ENCODE data around the gene IGFN1.

DNA sequence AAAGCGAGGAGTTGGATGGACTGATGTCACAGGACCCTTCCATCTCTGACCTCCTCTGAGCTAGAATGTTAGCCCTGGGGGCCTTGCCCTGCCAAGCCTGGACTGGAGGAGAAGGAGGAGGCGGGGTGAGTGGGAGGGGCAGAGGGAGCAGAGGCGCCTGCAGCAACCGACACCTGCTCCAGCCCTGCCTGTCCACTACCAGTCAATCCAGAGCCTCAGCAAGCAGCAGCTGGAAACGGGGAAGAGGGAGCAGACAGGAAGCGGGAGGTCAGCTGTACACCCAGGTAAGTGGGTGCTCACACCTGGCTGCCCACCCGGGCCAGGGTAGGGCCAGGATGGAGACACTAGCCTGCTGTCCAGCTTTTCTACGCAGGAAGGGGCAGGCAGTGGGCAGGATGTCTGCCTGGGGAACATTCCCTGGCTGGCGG is at the start of gene IGFN1:
- TF ChIP-seq, protein P1, sequence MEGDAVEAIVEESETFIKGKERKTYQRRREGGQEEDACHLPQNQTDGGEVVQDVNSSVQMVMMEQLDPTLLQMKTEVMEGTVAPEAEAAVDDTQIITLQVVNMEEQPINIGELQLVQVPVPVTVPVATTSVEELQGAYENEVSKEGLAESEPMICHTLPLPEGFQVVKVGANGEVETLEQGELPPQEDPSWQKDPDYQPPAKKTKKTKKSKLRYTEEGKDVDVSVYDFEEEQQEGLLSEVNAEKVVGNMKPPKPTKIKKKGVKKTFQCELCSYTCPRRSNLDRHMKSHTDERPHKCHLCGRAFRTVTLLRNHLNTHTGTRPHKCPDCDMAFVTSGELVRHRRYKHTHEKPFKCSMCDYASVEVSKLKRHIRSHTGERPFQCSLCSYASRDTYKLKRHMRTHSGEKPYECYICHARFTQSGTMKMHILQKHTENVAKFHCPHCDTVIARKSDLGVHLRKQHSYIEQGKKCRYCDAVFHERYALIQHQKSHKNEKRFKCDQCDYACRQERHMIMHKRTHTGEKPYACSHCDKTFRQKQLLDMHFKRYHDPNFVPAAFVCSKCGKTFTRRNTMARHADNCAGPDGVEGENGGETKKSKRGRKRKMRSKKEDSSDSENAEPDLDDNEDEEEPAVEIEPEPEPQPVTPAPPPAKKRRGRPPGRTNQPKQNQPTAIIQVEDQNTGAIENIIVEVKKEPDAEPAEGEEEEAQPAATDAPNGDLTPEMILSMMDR (IDR thresholded peaks at IDR 0.05), result no peak
- no peak for TF ChIP-seq POLR2A (IDR thresholded peaks at IDR 0.05)

All from esophagus squamous epithelium (tissue), 4 donors.